ENCODE data around the gene GRIPAP1.

GRIPAP1 gene

GRCh38 chrX:48960291-48960690 lies 41.8 kb downstream of the GRIPAP1 start:
- DNase-seq (ENCODE audit: low spot score): peak; percentile 50

- DNase-seq (ENCODE audit: low spot score): no peak
These were observed 43.4 kb downstream of the GRIPAP1 start for GRCh38 chrX:48958635-48959094.

GRCh38 chrX:48957827-48958634 lies 44.0 kb downstream of the GRIPAP1 start:
- DNase-seq (ENCODE audit: low spot score): peak; percentile 96

- DNase-seq (ENCODE audit: low spot score): no peak
These were observed 44.6 kb downstream of the GRIPAP1 start, which contains the start of gene OTUD5 for GRCh38 chrX:48957477-48957826. Gene OTUD5 (minus strand): TSS chrX:48957607. CDS start chrX:48957570, 37 bp downstream.

- DNase-seq (ENCODE audit: low spot score): no peak
These were observed 45.2 kb downstream of the GRIPAP1 start for GRCh38 chrX:48956728-48957414.

- DNase-seq (ENCODE audit: low spot score): no peak
These were observed 53.5 kb downstream of the GRIPAP1 start for GRCh38 chrX:48948589-48948988.

GRCh38 chrX:48945517-48946348 lies 56.3 kb downstream of the GRIPAP1 start:
- peak; percentile 54 for DNase-seq (ENCODE audit: low spot score)

GRCh38 chrX:48942895-48943294 lies 59.2 kb downstream of the GRIPAP1 start:
- DNase-seq (ENCODE audit: low spot score): no peak

- DNase-seq (ENCODE audit: low spot score): no peak
These were observed 61.6 kb downstream of the GRIPAP1 start for GRCh38 chrX:48940404-48940955.

- DNase-seq (ENCODE audit: low spot score): peak; percentile 74
These were observed 62.4 kb downstream of the GRIPAP1 start for GRCh38 chrX:48939524-48940228.

GRCh38 chrX:48938721-48939425 lies 63.2 kb downstream of the GRIPAP1 start:
- DNase-seq (ENCODE audit: low spot score): peak; percentile 86

- peak; percentile 86 for DNase-seq (ENCODE audit: low spot score)
These were observed 64.8 kb downstream of the GRIPAP1 start for GRCh38 chrX:48937054-48937907.

GRCh38 chrX:48936429-48937053 lies 65.5 kb downstream of the GRIPAP1 start:
- no peak for DNase-seq (ENCODE audit: low spot score)

GRCh38 chrX:48935301-48935670 lies 66.8 kb downstream of the GRIPAP1 start:
- no peak for DNase-seq (ENCODE audit: low spot score)

- DNase-seq (ENCODE audit: low spot score): no peak
These were observed 67.3 kb downstream of the GRIPAP1 start for GRCh38 chrX:48934581-48935300.

- no peak for DNase-seq (ENCODE audit: low spot score)
These were observed 68.3 kb downstream of the GRIPAP1 start for GRCh38 chrX:48933757-48934156.

- DNase-seq (ENCODE audit: low spot score): no peak
These were observed 74.2 kb downstream of the GRIPAP1 start for GRCh38 chrX:48927736-48928382.

GRCh38 chrX:48927123-48927522 lies 74.9 kb downstream of the GRIPAP1 start:
- no peak for DNase-seq (ENCODE audit: low spot score)

All from NAMALWA (cell line).